ENCODE measurements around the gene HOTAIR.

HOTAIR gene

DNA sequence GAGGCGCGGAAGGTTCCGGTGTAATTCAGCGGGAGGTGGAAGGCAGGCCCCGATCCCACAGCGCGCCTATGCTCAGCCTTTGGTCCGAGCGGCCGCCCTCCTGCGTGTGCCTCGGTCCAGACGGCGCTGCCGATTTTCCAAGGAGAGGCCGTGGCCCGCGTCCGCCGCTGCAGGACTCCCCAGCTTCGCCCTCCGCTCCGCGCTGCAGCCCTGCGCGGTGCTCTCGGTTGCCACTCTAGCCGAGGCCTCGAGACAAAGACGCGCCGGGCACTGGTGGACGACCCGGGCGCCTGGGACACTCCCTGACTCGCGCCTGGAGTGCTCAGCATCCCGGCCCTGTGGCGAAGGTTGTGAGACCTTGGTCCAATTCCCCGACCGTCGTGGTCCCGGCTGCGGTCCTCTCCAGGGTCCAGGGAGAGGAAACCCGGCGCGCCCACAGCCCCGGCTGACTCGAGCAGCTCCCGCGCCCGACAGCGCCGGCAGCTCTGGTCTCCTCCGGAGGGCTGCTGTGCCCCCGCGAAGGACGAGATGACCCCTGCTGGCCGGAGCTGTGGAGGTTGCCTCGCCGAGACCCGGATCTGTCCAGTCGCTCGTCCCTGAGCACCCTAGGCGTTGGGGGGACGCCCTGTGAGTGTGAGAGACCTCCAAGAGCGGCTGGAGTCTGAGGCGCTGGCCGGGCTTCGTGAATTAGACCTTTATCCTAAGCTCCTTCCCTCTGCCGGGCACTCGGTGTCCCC is 13.6 kb downstream of the HOTAIR start:
- no peak for DNase-seq (ENCODE audit: low read depth)
- no peak overlapping the region for H3K4me3 ChIP-seq (ENCODE audit: low read depth, low read length)
- TF ChIP-seq CTCF (IDR thresholded peaks at IDR 0.05; ENCODE audit: insufficient read depth, low read depth, low read length, missing control alignments) = no peak

DNA sequence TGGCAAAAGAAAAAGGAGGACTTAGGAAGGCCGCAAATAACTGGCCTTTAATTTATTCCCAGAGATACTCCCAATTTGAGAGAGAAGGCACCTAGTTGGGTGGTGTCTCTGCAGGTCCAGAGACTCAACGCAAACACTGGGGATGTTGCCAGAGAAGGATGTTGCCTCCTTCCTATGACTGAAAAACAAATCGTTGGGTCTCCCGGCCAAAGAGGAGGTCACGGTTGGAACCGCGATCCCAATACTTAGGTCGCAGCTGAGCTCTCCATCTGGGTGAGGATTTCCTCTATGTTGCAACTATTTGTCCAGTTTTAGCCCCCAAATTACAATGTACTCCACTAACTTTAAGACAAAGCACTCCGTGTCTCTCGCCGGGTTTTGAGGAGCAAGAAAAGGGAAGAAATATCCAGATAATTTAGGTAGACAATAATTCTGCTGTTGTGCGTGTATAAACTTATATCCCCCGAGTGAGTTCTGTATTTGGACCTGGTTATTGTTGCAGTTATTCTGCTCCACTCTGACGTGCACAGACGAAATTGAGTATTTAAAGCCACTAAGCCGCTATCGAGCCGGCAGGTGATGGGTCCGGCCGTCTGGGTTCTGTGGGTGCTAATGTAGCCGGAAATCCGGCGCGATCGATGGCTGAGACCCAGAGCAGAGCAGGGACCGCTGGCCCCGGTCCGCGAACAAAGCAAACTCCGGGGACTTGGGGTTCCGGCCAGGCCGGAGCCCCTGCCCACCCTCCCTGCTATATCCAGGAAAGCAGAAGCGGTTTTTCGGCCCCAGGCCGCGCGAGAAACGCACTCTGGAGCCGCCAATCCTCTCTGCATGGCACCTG is 14.3 kb downstream of the HOTAIR start:
- no peak for TF ChIP-seq CTCF (IDR thresholded peaks at IDR 0.05; ENCODE audit: insufficient read depth, low read depth, low read length, missing control alignments)
- DNase-seq (ENCODE audit: low read depth) = no peak
- no peak overlapping the region for H3K4me3 ChIP-seq (ENCODE audit: low read depth, low read length)

DNA sequence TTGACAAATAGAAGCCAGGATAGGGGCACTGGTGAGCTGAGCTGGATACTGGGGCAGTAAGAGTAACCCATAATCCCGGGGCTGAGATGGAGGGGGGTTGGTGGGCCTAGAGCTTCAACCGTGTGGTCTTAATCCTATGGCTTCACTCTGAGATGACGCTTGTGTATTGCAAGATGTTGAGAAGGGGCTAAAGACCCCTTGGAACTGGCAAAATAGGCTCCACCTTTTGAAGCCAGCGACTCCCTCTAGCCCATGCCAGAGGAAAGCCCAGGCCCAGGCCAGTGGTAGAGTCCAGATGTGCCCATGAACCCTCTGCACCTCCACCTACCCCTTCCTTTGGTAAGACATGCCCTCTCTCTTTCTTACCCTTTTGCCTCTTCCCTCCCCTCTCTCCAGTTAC is 15.4 kb downstream of the HOTAIR start:
- no peak for DNase-seq (ENCODE audit: low read depth)
- TF ChIP-seq CTCF (IDR thresholded peaks at IDR 0.05; ENCODE audit: insufficient read depth, low read depth, low read length, missing control alignments) = no peak
- no peak overlapping the region for H3K4me3 ChIP-seq (ENCODE audit: low read depth, low read length)

- no peak overlapping the region for H3K4me3 ChIP-seq (ENCODE audit: low read depth, low read length)
- no peak for DNase-seq (ENCODE audit: low read depth)
- no peak for TF ChIP-seq CTCF (IDR thresholded peaks at IDR 0.05; ENCODE audit: insufficient read depth, low read depth, low read length, missing control alignments)
These were observed 16.6 kb downstream of the HOTAIR start for GRCh38 chr12:53958128-53958527.

DNA sequence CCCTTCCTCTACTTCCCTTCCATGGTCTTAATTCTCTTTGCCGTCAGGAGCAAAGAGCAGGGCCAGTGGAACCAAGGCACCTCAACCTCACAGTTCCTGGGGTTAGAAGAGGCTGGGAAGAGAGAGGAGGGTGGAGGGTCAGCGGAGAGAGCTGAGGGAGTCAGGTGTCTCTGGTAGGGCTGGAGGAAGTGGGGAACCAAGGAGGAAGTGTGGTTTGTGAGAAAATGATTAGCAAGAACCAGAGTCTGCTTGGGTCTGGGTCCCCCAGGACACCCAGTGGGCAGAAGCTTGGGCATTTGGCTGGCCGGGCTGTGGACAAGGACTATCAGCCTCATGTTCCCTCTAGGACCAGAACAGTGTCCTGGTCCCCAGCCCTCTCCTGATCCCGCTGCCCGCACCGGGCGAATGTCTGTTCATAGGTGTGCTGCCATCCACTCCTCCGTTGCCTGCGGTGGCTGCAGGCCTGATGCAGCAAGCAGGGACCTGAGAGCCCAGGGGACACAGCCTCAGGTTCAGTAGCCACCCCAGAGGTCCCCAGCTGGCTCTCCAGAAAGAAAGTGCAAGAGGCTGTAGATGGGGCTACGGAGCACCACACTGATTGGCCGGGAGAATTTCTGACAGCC is 17.7 kb downstream of the HOTAIR start:
- no peak for TF ChIP-seq CTCF (IDR thresholded peaks at IDR 0.05; ENCODE audit: insufficient read depth, low read depth, low read length, missing control alignments)
- DNase-seq (ENCODE audit: low read depth) = no peak
- no peak overlapping the region for H3K4me3 ChIP-seq (ENCODE audit: low read depth, low read length)

GRCh38 chr12:53956251-53956887 is 18.4 kb downstream of the HOTAIR start:
- no peak overlapping the region for H3K4me3 ChIP-seq (ENCODE audit: low read depth, low read length)
- TF ChIP-seq CTCF (IDR thresholded peaks at IDR 0.05; ENCODE audit: insufficient read depth, low read depth, low read length, missing control alignments) = no peak
- no peak for DNase-seq (ENCODE audit: low read depth)

All from GM12865 (cell line).